Hippocampal formation (tissue), 2 donors: ENCODE measurements around the gene NF2.

Experiments
- DNase-seq, 2 donors: peaks; one replicate each; lab custom pipeline; 2025; lab: John Stamatoyannopoulos, UW

NF2 gene

DNA sequence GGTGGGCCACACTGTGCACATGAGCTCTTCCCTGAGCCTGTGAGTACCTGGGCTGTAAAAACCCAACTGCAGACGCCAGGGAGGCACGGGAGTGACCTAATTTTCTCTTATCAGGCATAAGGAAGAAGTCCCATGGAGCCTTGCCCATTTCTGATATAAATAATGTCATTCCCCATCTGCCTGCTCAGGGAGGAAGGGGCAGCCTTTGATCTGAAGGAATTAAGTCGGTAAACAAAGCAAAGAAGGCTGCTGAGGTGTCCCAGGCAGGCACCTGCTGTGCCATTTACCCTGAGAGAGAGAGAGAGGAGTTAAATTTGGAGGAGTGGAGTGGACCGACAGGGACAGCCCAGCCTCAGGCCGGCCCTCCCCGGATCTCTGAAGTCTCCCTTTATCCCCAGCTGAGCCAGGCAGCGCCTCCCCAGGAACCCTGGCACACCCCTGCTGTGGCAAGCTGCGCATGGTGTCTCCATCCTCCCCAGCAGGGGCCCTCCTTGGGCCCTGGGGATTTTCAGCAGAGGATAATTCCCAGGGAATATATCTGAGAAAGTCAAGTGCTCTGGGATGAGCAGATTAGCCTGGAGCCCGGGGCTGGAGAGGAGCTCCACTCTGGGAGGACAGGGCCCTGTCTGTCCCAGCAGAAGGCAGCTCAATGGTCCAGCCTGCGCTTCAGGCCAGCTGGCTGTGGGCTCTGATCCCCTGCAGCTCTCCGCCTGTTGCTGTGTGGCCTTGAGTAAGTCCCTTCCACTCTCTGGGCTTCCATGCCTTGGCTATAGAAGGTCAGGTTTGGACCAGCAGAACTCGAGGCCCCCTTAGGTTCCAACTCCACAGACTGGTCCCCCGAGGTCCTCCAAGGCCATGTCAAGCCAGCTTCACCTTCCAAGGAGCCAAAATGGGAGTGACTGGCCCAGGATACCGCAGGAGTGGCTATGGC lies 98.8 kb downstream of the NF2 start:
- peak in 1 of 2 donors; percentile 16 for DNase-seq

DNA sequence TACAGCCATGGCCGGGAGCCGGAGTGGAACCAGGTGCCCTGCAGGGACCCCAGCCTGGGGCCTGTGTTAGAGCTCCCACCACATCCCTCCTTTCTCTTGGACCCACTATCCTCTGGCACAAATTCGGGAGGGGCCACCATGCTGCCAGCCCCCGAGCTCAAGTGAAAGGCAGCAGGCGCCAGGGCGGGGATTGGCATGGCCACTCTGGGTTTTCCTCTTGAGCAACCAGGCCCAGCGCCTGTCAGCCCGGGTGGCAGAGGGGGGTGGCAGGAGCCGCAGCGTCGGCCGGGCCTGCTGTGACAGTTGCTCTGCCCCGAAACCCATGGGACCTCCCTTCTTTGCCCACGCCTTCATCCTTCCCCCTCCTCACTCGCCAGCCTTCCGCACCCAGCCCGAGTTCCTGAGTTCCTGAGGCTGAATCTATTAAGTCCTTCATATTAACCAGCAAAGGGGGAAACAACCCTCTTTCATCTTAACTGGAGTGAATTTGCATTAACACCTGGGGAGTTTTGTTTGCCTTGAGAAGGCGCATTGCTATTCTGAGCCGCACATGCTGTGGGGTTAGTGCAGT lies 99.6 kb downstream of the NF2 start:
- peak; percentile 33 to 35 for DNase-seq

DNA sequence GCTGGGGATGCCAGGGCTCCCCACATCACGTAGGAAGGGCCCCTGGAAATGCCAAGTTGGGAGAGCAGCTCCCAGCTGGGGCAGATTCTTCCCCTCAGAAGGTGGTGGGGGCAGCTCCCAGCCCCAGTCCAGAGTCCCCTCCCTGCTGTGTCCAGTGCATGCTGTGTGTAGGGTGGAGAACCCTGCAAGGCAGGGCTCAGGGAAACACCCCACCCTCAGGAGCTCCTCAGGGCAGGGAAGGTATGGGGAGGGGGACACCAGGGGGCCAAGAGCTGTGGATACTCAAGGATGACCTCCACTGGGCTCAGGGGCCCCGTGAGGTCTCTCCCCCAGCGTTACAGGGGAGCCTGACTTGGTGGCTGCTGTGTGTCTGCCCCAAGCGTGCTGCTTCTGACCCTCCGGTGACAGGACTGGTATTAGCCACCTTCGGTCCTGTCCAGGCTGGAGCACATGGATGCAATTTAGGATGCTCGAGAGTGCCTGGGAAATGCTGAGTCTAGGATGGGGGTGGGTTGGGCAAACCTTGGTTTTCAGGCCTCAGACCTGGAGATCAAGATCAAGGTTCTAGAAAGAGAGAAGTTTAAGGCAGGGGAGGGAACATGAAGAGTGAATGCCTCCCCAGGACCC lies 100.2 kb downstream of the NF2 start:
- DNase-seq: no peak

GRCh38 chr22:29704528-29705285 lies 101.3 kb downstream of the NF2 start:
- DNase-seq: peak; percentile 68 to 73

- no peak for DNase-seq
Measured at GRCh38 chr22:29705651-29706050, 102.2 kb downstream of the NF2 start.

- DNase-seq: no peak
Measured at GRCh38 chr22:29706486-29706885, 103.1 kb downstream of the NF2 start.

GRCh38 chr22:29707010-29707409 lies 103.6 kb downstream of the NF2 start:
- no peak for DNase-seq

GRCh38 chr22:29707471-29707870 lies 104.0 kb downstream of the NF2 start:
- DNase-seq: no peak

- DNase-seq: no peak
Measured at GRCh38 chr22:29710193-29710592, 106.8 kb downstream of the NF2 start.

DNA sequence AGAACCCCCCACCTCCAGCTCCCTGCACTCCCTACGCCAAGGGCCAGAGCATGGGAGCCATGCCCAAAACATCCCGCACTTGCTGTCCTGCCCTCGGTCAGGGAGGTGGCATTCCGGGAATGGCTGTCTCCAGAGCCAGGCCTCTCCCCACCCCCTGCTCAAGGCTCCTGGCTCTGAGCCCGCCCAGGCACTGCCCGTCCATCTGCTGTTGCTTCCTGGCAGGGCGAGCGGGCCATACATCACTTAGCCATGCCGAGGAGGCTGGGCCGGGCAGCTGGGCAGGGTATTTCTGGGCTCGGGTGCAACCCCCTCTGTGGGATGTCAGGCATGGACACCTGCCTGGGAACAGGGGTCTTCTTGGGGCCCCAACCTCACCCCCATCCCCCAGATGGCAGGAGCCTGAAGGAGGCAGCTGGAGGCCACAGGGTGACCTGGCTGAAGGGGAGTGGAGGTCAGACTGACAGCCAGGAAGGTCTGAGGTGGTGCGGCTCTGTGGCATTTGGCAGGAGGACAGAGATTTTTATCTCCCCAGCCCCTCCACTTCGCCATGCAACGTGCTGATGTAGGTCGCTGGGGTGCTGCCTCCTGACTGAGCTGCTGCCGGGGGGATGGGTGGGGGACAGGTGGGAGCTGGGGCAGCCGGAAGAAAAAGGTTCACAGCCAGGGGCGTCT lies 107.6 kb downstream of the NF2 start:
- DNase-seq: no peak

DNA sequence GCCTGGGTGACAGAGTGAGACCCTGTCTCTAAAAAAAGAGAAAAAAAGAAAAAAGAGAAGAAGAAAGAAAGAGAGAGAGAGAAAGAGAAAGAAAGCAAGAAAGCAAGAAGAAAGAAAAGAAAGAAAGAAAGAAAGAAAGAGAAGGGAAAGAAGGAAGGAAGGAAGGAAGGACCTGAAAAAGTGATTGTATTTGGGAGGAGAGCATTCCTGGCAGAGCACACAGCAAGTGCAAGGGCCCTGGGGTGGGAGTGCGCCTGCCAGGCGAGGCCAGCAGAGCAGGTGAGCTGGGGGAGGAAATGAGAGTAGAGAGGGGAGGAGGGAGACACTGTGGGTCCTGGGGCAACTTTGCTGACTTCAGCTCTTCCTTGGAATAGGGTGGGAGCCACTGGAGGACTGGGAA lies 108.7 kb downstream of the NF2 start:
- DNase-seq: no peak

GRCh38 chr22:29713156-29713727 lies 109.8 kb downstream of the NF2 start:
- no peak for DNase-seq

DNA sequence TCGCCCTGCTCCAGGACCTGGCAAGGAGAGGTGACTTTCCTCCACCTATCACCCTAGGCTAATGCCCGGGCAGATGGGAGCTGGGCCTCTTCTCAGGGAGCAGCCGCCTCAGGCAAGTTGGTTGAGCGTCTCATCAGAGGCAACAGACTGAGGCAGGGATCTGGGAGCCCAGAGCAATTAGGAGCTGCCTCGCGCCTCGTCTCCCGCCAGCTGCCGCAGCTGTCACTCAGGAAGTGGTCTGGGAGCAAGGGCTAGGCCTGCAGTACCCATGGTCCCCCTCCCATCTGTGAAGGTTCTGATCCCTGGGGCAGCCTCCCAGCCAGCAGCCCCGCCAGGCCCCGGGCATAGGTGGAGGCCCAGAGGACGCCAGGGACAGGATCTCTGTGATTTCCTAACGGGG lies 111.8 kb downstream of the NF2 start:
- no peak for DNase-seq

GRCh38 chr22:29715705-29716104 lies 112.3 kb downstream of the NF2 start:
- DNase-seq: no peak

- peak; percentile 62 to 71 for DNase-seq
Measured at GRCh38 chr22:29716814-29717545, 113.5 kb downstream of the NF2 start.

- DNase-seq: no peak
Measured at GRCh38 chr22:29717789-29718188, 114.4 kb downstream of the NF2 start.

DNA sequence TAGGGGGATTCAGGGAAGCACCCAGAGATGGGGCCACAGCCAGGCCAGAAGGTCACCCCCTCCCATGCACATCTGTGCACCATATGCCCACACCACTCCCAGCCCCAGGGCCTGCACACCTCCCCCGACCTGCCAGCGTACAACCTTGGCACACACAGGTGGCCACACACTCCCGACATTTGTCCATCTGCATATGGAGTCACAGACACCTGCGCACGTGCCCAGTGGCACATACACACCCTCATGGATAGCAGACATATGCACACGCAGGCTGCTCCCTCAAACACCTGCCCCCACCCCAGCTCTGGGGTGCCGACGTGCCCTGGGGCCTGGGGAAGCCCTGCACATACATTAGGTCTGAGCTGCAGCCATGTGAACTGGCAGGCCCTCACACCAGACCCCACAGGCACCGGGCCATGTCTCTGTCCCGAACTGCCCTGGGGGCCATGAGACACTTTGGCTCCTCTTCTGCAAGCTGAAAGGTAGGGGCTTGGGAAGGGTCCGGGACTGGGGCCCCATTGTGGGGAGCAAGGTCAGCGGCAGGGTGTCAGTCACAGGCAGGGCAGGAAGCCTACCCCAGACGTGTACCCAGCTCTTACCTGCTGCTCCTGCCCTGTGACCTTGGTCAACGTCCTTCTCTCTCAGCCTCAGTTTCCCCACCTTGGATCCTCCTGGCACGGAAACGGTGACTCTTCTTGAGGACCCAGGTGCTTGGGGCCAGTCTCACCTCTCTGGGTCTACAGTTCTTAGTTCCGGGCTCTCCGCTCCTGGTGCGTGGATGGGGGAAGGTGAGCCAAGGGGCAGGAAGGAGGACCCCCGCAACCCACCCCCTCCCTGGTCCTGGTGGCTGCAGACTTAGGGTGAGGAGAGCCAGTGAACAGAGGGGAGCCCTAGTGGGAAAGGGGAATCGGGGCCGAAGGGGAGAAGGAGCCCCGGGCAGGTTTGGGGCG lies 115.8 kb downstream of the NF2 start:
- DNase-seq: no peak

DNA sequence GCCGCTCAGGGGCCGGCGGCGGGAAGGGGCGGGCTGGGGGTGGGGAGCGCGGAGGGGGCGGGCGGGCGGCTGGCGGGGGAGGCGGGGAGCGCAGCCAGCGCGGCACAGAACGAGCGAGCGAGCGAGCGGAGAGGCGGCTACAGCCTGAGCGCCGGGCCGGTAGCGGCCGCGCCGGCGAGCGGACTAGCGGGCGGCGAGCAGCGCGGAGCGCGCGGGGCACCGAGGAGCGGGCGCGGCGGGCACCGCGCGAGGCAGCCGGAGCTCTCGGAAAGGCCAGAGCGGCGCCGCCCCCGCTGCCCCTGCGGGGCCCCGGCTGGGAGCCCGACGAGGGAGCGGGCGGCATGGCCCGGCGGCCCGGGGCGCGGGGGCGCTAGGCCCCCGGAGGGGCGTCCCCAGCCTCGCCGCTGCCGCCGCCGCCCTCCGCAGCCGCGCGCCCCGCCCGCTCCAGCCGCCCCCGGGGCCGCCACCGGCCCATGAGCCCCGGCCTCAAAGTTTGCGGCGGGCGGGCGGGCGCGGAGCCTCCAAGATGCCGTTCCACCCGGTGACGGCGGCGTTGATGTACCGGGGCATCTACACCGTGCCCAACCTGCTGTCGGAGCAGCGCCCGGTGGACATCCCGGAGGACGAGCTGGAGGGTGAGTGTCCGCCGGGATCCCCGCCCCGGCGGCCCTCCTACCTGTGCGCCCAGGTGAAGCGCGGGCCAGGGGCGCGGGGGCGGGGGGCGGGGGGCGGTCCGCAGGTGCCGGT lies 116.6 kb downstream of the NF2 start, which contains the start of gene CABP7:
TSS of gene CABP7 (plus strand) at position 105 of the 747 bp plus-strand sequence. CDS start at position 527, 422 bp downstream.
- no peak for DNase-seq
